Fibroblast of lung (primary cell): ENCODE results near the gene TMEM229A. TPM values are rescaled to one million over a fixed set of nuclear protein-coding genes. Genes with fewer than 3 reads are reported as not detected.
"Not testable (repeated sequence)": the region's sequence is repeated elsewhere in the genome, so short reads cannot be mapped to it uniquely, and the experiment has no call there.

Source experiments
- DNase-seq, 2 donors: peaks; one replicate each; pipeline versions ENCODE4 v3.0.0 to v3.0.0-alpha.2; 2010; ENCODE audit warnings: low read depth in 2 of 2
- H2AFZ ChIP-seq: 2 replicates; pipeline ENCODE4 v1.5.1; 2012; ENCODE audit warnings: low read length, control low read depth, inconsistent platforms
- H3K27ac ChIP-seq: 2 replicates; pipeline ENCODE4 v1.5.1; 2011; ENCODE audit warnings: low read length, control low read depth; ENCODE audit not compliant: insufficient read depth
- H3K27me3 ChIP-seq: 2 replicates; pipeline ENCODE4 v1.5.1; 2011; ENCODE audit warnings: mild to moderate bottlenecking, low read length; ENCODE audit not compliant: control insufficient read depth, insufficient read depth
- H3K36me3 ChIP-seq: 2 replicates; pipeline ENCODE4 v1.5.1; 2011; ENCODE audit warnings: low read length; ENCODE audit not compliant: control insufficient read depth, insufficient read depth
- H3K4me1 ChIP-seq: 2 replicates; pipeline ENCODE4 v1.5.1; 2011; ENCODE audit warnings: low read length; ENCODE audit not compliant: control insufficient read depth, insufficient read depth; ENCODE audit errors: extremely low read depth
- H3K4me2 ChIP-seq: 2 replicates; pipeline ENCODE4 v1.5.1; 2011; ENCODE audit warnings: low read length, control low read depth; ENCODE audit not compliant: insufficient read depth; ENCODE audit errors: extremely low read depth
- H3K4me3 ChIP-seq, 4 experiments: fragments of 200-600 bp in 1 of 4; sonication (generic) in 1 of 4; replicated peaks in 1 of 4; 2 replicates each; pipeline ENCODE4 v1.5.1; 2011 to 2016; ENCODE audit warnings: low read length in 4 of 4, low read depth in 3 of 4, mild to moderate bottlenecking in 3 of 4, control low read depth in 2 of 4, inconsistent platforms in 1 of 4, mixed read lengths in 1 of 4; ENCODE audit not compliant: insufficient read depth in 1 of 4; ENCODE audit errors: control extremely low read depth in 1 of 4
- H3K79me2 ChIP-seq: 2 replicates; pipeline ENCODE4 v1.5.1; 2012; ENCODE audit warnings: mild to moderate bottlenecking, low read length, inconsistent platforms; ENCODE audit not compliant: control insufficient read depth, insufficient read depth
- H3K9ac ChIP-seq: 2 replicates; pipeline ENCODE4 v1.5.1; 2011; ENCODE audit warnings: mild to moderate bottlenecking, low read length, control low read depth; ENCODE audit not compliant: insufficient read depth
- H3K9me3 ChIP-seq: 2 replicates; pipeline ENCODE4 v1.5.1; 2012; ENCODE audit warnings: low read depth, low read length; ENCODE audit not compliant: control insufficient read depth, insufficient read depth
- H4K20me1 ChIP-seq: 2 replicates; pipeline ENCODE4 v1.5.1; 2011; ENCODE audit warnings: low read length; ENCODE audit not compliant: control insufficient read depth, insufficient read depth; ENCODE audit errors: extremely low read depth
- CTCF ChIP-seq, 2 donors: IDR thresholded peaks in 1 of 2; conservative IDR thresholded peaks in 1 of 2; 1 replicate in 1 of 2; 2 replicates in 1 of 2; pipeline ENCODE4 v1.5.1; 2011 to 2012; ENCODE audit warnings: low read length in 2 of 2, control low read depth in 1 of 2, inconsistent platforms in 1 of 2, low read depth in 1 of 2, mild to moderate bottlenecking in 1 of 2
- EZH2 ChIP-seq: IDR thresholded peaks from 2 replicates; pipeline ENCODE4 v1.5.1; 2012; ENCODE audit warnings: low read length, control low read depth, mild to moderate bottlenecking; ENCODE audit errors: missing control alignments
- polyA plus RNA-seq, 2 donors: library from polyadenylated mRNA; depleted of rRNA in 1 of 2; stranded (reverse) in 1 of 2; unstranded in 1 of 2; fragments of >200 nt; gene quantifications; 2 replicates each; pipeline ENCODE4 v1.2.1, GENCODE V29; 2011 to 2012; ENCODE audit warnings: missing spikeins in 1 of 2
- total RNA-seq: library from RNA; depleted of rRNA; stranded (reverse); fragments of >200 nt; gene quantifications from 2 replicates; pipeline ENCODE4 v1.2.1, GENCODE V29; 2014

TMEM229A gene
- total and polyA plus RNA-seq, 2 donors (not counting 1 experiment from before 2014, with no cell fraction given) = not detected

- Histone ChIP-seq H2AFZ (no peak overlapping the region), H3K27me3 (peaks cover 14% of the 10 kb centered on the region), H3K4me3 (no peak overlapping the region), H3K9me3 (no peaks in the 10 kb centered on the region), H3K4me2 (no peak overlapping the region), H4K20me1 (no peaks in the 10 kb centered on the region), H3K79me2 (no peaks in the 10 kb centered on the region), H3K4me1 (no peaks in the 10 kb centered on the region), H3K9ac (no peak overlapping the region), H3K36me3 (no peaks in the 10 kb centered on the region), H3K27ac (no peak overlapping the region)
- no peak for DNase-seq
- TF ChIP-seq EZH2 (no peak), CTCF (conservative IDR thresholded peaks at IDR 0.05 in 1 of 2, IDR thresholded peaks at IDR 0.05 in 1 of 2; ENCODE audit: low read depth in 1 of 2, low read length in 2 of 2) (no peak)
These were observed 3.3 kb downstream of the TMEM229A start for GRCh38 chr7:124029396-124030188.

- H3K4me1 ChIP-seq = no peaks in the 10 kb centered on the region
- H3K4me3 ChIP-seq = no peak overlapping the region
- no peak for TF ChIP-seq CTCF (conservative IDR thresholded peaks at IDR 0.05 in 1 of 2, IDR thresholded peaks at IDR 0.05 in 1 of 2; ENCODE audit: low read depth in 1 of 2, low read length in 2 of 2)
- no peak for TF ChIP-seq EZH2
- H3K9me3 ChIP-seq = no peaks in the 10 kb centered on the region
- no peak overlapping the region for H3K9ac ChIP-seq
- H3K79me2 ChIP-seq = no peaks in the 10 kb centered on the region
- no peaks in the 10 kb centered on the region for H3K36me3 ChIP-seq
- no peak overlapping the region for H3K4me2 ChIP-seq
- peaks cover 11% of the 10 kb centered on the region for H3K27me3 ChIP-seq
- no peak for DNase-seq
- no peak overlapping the region for H2AFZ ChIP-seq
- no peak overlapping the region for H3K27ac ChIP-seq
- H4K20me1 ChIP-seq = no peaks in the 10 kb centered on the region
These were observed 5.6 kb downstream of the TMEM229A start for GRCh38 chr7:124027236-124027635.

GRCh38 chr7:124024329-124024728 lies 8.5 kb downstream of the TMEM229A start:
- H4K20me1 ChIP-seq, H3K79me2 ChIP-seq, H2AFZ ChIP-seq, H3K4me1 ChIP-seq, H3K27ac ChIP-seq, H3K9me3 ChIP-seq, H3K9ac ChIP-seq, H3K27me3 ChIP-seq, H3K4me2 ChIP-seq, DNase-seq, H3K36me3 ChIP-seq, H3K4me3 ChIP-seq: not testable (repeated sequence)
